NCI-H526 (cell line): ENCODE data around the gene PNKD.
A peak's percentile ranks its signal among the peaks of the same experiment; 100 is the strongest.

ENCODE experiments used
- DNase-seq, 2 experiments: peaks; one replicate each; lab custom pipeline; 2025; lab: John Stamatoyannopoulos, UW

PNKD gene

GRCh38 chr2:218257390-218257981 lies 12.8 kb upstream of the PNKD start:
- peak in 1 of 2 experiments; percentile 13 for DNase-seq

GRCh38 chr2:218259099-218259961 lies 11.0 kb upstream of the PNKD start:
- DNase-seq, result no peak

- DNase-seq, result no peak
These were observed 10.2 kb upstream of the PNKD start for GRCh38 chr2:218260166-218260565.

GRCh38 chr2:218260742-218261422 lies 9.4 kb upstream of the PNKD start, which contains the start of gene GPBAR1:
TSS of gene GPBAR1 (plus strand) at chr2:218261015. CDS start at chr2:218262725, 1,710 bp downstream.
- DNase-seq, result peak; percentile 37 to 74

GRCh38 chr2:218261423-218262236 lies 8.7 kb upstream of the PNKD start:
- no peak for DNase-seq

GRCh38 chr2:218262237-218262600 lies 8.1 kb upstream of the PNKD start:
- no peak for DNase-seq

- no peak for DNase-seq
These were observed 7.4 kb upstream of the PNKD start for GRCh38 chr2:218262631-218263586.

- no peak for DNase-seq
These were observed 6.3 kb upstream of the PNKD start for GRCh38 chr2:218263817-218264641.

GRCh38 chr2:218264773-218265561 lies 5.4 kb upstream of the PNKD start:
- DNase-seq, result peak in 1 of 2 experiments; percentile 12

- DNase-seq, result no peak
These were observed 4.7 kb upstream of the PNKD start for GRCh38 chr2:218265626-218266025.

- DNase-seq, result no peak
These were observed 3.9 kb upstream of the PNKD start for GRCh38 chr2:218266316-218266979.

- no peak for DNase-seq
These were observed 3.1 kb upstream of the PNKD start for GRCh38 chr2:218267259-218267658.

- peak in 1 of 2 experiments; percentile 41 for DNase-seq
These were observed 585 bp downstream of the PNKD start for GRCh38 chr2:218270721-218271486.

GRCh38 chr2:218271487-218271797 lies 1.1 kb downstream of the PNKD start:
- no peak for DNase-seq

GRCh38 chr2:218271865-218272530 lies 1.7 kb downstream of the PNKD start:
- no peak for DNase-seq

GRCh38 chr2:218272531-218273212 lies 2.4 kb downstream of the PNKD start:
- peak; percentile 94 to 97 for DNase-seq
